Urothelium cell line (cell line): Measurements from ENCODE around the gene DHX30.

Experiments used
- DNase-seq: peaks from one replicate; pipeline ENCODE4 v3.0.0; 2011; ENCODE audit warnings: low spot score, mixed read lengths
- FAIRE-seq: peaks from 2 replicates; lab custom pipeline; 2011; peaks lifted over from hg19 to GRCh38; lab: Jason Lieb, UNC

The DHX30 gene

DNA sequence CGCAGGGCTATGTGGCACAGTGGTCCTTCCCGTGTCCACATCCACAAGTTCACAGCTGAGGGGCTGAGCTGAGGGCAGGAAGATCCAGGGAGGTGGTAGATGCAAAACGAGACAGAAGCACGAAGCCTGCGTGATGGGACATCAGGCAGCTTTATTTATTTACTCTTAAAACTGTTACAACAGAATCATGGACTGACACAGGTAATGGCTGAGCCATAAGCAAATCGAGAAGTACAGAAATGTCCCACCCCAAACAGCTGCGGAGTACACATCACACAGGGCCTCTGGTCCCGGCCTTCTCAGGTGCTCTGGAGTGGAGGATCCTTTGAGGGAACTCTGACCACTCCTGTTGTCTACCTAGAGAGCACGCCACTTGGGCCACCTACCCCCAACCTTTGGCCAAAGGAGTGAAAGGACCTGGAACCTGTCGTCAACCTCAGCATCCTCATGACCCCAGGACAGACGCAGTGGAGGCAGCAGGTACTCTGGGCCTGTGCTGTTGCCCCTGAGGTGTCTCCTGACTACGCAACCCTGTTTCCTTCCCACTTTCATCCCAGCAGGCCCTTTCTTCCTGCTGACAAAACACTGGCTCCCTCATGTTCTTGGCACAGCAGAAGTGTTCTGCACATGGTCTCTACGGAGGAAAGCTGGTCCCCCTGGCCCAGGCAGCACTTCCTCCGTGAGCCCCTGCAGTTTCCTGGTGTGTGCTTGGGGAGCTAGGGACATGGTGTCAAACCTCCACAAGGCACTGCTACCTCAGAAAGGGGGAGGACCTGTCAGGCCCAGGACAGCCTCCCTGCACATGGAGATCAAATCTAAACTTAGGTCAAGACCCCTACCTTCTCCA lies 47.8 kb downstream of the DHX30 start:
- FAIRE-seq (peak; percentile 72), DNase-seq (no peak)

DNA sequence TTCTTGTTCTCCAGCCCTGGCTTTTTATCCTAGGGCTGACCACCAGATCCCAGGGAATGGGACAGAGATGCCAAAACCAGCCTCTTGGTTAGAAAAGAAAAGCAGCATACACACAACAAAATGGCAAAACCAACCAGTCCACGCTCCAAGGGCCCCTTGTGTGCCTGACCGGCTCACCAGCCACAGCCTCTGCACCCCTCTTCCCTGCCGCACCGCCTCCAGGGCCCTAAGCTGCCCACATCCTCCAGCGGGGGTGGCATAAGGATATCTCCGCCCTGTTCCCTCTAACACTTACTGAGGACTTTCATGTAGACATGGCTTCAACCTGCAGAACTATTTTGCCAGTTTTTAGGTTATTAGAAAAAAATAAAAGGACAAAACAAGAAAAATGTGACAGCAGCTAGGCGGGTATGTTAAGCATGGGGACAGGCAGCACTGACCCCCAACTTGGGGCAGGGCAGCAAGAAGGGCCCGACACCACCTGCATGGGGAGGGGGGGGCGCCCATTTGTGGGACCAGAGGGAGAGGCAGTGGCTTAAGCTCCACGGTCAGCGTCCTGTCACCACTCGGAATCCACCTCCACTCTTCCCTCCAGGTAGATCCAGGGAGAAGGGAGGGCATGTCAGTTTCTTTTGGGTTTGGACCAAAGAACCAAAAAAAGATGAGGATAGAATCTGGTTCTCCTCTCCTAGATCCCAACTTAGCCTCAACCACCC lies 49.1 kb downstream of the DHX30 start:
- DNase-seq = no peak
- no peak for FAIRE-seq

DNA sequence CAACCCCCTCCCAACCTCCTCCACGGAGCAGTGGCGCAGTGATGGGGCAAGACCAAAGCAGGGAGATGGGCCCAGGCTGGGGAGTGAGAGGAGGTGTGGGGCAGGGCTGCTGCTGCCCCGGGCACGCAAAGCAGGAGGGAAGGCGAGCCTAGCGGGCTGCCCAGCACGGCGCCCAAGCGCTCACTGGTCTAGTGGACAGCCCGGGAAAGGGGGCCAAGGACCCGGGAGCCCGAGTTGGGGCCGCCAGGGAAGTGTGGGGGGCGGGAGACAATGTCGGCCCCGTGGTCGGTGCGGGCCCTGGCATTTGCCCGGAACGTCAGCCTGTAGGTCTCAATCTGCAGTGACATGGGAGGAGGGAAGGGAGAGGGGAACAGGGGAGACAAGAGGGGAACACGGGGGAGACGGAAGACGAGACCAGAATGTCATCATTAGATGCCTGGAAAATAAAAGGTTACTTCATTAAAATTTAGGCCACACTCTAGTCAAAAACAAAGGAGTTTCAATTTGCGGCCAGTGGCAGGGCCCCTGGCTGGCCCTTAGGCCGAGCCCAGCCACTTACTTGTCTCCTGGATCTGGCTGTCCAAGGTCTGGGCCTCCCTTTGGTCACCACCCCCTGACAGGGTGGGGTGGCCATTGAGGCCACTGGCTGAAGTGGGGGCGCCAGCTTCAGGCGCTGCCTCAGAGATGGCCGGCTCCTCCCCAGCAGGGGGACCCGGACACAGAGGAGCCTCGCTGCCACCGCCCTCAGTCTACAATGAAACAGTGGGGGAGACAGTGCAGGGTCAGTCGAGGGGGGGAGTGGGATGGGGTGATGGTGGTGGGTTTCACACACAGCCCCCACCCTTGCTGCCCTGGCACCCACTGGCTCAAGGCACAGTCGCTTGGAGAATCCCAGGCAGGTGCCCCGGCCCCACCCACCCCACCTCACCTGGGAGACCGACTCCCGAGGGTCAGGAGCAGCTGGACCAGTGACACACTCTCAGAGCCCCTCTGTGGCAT lies 50.0 kb downstream of the DHX30 start:
- no peak for DNase-seq
- FAIRE-seq = no peak

GRCh38 chr3:47854267-47854666 lies 51.3 kb downstream of the DHX30 start:
- DNase-seq (no peak), FAIRE-seq (no peak)

DNA sequence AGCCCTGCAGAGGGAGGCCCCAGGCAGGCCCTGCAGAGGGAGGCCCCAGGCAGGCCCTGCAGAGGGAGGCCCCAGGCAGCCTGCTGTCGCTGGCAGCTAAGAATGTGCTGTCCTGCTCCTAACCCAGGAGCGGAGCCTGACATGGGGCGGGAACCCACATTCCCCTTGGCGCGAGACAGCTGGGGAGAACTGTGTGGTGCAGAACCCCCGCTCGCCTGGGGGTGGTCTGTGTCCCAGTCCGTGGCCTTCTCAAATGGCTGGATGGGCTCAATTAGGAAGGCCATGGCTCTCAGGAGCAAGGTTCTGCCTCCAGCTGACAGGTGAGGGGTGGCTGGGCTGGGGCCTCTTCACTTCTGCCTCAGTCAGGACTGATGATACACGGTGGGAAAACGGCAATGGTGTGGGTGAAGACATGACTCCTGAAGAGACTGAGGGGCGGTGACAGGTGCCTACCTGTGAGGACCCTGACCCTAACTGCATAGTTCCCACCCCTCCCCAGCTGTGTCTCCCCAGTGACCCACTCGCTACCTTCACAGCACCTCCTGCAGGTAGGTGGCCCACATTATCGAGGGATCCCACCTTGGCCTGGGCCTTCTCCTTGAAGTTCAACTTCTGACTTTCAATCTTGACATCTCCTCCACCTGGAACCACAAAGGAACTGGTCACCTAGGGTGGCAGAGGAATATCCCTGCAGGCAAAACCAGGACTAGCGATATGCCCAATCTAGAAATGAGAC lies 52.0 kb downstream of the DHX30 start:
- DNase-seq (no peak), FAIRE-seq (no peak)

DNA sequence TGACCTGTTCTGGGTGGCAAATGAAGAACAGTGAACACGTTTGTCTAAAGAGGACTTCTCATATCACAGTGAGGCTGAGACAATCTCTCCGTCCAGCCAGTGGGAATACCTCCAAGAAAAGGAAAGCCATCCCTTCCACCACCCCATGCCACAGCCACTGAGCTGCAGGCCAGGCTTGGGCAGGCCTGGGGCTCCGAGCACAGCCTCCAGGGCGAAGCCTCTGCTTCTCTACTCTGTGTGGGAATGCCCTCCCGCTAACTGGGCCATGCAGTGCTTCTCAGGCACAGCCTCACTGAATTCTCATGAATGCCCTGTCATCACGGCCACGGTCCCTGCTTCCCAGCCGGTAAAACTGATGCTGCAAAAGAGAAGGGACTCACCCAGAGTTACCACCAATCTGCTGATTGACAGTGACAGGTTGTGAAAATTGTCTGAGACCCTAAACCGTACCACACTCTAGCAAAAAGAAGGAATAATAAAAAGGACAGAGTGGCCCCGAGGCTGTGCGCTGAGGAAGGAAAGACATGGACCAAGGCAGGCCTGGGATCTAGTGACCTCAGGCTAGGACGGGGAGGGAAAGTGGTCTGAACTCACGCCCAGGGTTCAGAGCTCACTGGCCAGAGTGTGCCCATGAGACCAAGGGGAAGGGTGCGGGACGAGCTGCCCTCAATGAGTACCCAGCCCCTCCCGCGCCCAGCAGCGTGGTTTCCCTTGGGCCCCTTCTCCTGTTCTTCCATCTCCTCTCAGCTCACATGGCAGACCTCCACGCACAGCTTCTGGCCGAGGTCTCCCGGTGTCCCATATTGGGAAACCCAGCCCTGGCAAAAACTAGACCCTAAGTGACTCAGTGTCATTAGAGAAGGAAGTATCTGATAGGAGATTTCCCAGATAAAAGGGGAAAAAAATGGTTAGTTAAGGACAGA lies 52.8 kb downstream of the DHX30 start:
- FAIRE-seq = no peak

DNA sequence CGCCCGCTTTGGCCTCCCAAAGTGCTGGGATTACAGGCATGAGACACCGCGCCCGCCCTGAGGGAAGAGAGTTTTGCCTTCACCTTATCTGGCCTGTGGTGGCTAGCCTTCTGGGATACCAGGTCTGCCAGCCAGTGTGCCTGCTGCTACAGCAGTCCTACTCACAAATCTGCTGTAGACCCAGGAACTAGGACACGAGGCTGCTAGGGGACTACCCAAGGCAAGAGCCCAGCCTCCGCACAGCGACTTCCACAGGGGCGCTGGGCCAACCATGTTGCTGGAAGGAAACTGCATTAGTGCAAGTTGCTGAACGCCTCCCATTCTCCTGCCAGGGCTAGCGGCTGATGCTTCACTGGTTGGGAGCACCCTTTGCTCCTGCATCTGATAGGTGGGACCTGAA lies 53.7 kb downstream of the DHX30 start:
- DNase-seq = no peak
- no peak for FAIRE-seq

More for the DNA sequence above, 52.8 kb downstream of the DHX30 start:
- no peak for DNase-seq

- no peak for DNase-seq
- FAIRE-seq = no peak
These were observed 54.2 kb downstream of the DHX30 start for GRCh38 chr3:47857151-47857550.

- DNase-seq (no peak), FAIRE-seq (no peak)
These were observed 57.1 kb downstream of the DHX30 start for GRCh38 chr3:47859956-47860605.

GRCh38 chr3:47863391-47864128 lies 60.6 kb downstream of the DHX30 start:
- DNase-seq (no peak), FAIRE-seq (no peak)

DNA sequence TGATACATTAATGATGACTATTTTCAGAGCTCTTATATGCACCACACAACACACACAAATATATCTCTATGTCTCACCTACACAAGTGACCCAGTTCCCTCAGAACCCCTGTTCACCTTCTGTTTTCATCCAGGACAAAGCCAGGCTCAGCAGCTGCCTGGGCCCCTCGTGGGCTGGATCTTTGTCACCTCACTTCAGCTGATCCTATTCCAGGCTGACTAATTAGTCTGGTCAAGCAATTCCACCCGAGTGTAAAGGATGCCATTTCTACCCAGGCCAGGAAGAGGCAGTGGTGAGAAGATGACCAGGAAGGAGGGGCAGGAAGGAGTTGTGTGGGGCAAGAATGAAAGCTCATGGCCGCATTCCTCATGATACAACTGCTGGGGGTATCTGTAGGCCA lies 62.3 kb downstream of the DHX30 start:
- DNase-seq (no peak), FAIRE-seq (no peak)

GRCh38 chr3:47867451-47868044 lies 64.6 kb downstream of the DHX30 start:
- FAIRE-seq (no peak), DNase-seq (no peak)

- FAIRE-seq (no peak), DNase-seq (no peak)
These were observed 65.4 kb downstream of the DHX30 start for GRCh38 chr3:47868306-47868705.

DNA sequence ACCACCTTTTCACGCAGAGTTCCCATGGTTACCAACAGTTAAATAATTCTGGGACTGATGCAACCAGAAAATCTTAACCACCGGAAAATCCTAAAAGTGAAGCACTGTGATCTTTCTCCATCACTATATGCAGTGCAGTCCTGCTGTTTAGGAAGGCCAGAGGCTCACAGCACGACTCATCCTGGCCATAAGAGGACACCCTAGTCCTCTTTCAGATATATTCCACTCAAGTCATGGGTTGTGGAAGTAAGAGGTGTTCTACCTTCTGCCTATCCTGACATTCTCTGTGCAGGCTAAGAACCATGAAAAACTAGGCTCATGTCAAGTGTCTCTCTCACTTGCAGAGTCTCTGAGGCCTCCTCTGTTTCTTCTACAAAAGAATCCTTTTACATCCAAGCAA lies 67.2 kb downstream of the DHX30 start:
- no peak for DNase-seq
- FAIRE-seq = no peak

GRCh38 chr3:47870702-47871260 lies 67.8 kb downstream of the DHX30 start:
- FAIRE-seq (no peak), DNase-seq (no peak)

GRCh38 chr3:47871389-47871788 lies 68.5 kb downstream of the DHX30 start:
- DNase-seq (no peak), FAIRE-seq (no peak)

DNA sequence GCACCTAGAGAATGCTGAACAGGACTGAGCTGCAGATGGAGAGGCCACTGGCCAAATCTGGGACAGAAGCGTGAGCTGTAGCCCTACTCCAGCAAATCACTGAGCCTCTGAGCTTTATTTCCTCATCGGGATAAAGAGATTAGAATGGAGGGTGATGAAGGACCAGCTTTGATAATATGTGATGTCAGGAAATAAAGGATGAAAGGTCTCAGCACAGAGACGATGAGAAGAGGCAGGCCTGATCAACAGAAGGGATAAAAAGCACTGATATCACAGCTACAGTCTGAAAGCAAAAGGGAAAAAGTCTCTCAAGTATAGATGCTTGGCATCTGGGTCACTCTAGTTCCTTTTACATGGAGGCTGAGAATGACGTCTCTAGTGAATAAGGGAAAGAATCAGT lies 70.0 kb downstream of the DHX30 start:
- no peak for FAIRE-seq
- no peak for DNase-seq
